Esophagus squamous epithelium (tissue), 5 donors: ENCODE data around the gene ITPRIPL2. TPM values are rescaled to one million over a fixed set of nuclear protein-coding genes. Genes with fewer than 3 reads are reported as not detected.

Source experiments
- DNase-seq: peaks from one replicate; lab custom pipeline; 2025; lab: John Stamatoyannopoulos, UW
- H3K27ac ChIP-seq, 4 donors: fragments of 200-600 bp; sonication (generic); one replicate each; pipeline ENCODE4 v1.5.1; 2016 to 2019; ENCODE audit warnings: mild to moderate bottlenecking in 1 of 4
- H3K27me3 ChIP-seq, 4 donors: fragments of 200-600 bp; sonication (generic); 1 replicate in 3 of 4; 2 replicates in 1 of 4; pipeline versions ENCODE4 v1.5.1 to v1.6.0; 2017 to 2021; ENCODE audit warnings: antibody characterized with exemption in 1 of 4
- H3K36me3 ChIP-seq, 3 donors: fragments of 200-600 bp; sonication (generic); one replicate each; pipeline ENCODE4 v1.5.1; 2016 to 2019
- H3K4me1 ChIP-seq, 3 donors: fragments of 200-600 bp; sonication (generic); one replicate each; pipeline ENCODE4 v1.5.1; 2017 to 2019
- H3K4me3 ChIP-seq, 4 donors: fragments of 200-600 bp; sonication (generic); 1 replicate in 3 of 4; 2 replicates in 1 of 4; pipeline ENCODE4 v1.5.1; 2016 to 2019; ENCODE audit warnings: mild to moderate bottlenecking in 2 of 4, moderate library complexity in 1 of 4
- H3K9me3 ChIP-seq, 3 donors: fragments of 200-600 bp; sonication (generic); one replicate each; pipeline ENCODE4 v1.5.1; 2016 to 2019
- CTCF ChIP-seq, 6 experiments: fragments of 450-650 bp in 4 of 6; fragments of 200-600 bp in 2 of 6; sonication (generic) in 2 of 6; IDR thresholded peaks; one replicate each; pipeline ENCODE4 v1.5.1; 2016 to 2019; ENCODE audit warnings: antibody characterized with exemption in 6 of 6, mild to moderate bottlenecking in 4 of 6, moderate library complexity in 4 of 6
- POLR2A ChIP-seq, 4 donors: fragments of 450-650 bp; IDR thresholded peaks; one replicate each; pipeline ENCODE4 v1.6.1; 2017; ENCODE audit warnings: antibody characterized with exemption in 4 of 4, mild to moderate bottlenecking in 4 of 4, moderate library complexity in 3 of 4
- WGBS, 2 donors: methylation state at CpG; one replicate each; pipeline ENCODE4 v1.1.5; 2018; 5-methylcytosine and 5-hydroxymethylcytosine counted together
- intact Hi-C: fragments of 100-400 bp; cut with DNase I; formaldehyde crosslinking; loops from one replicate; pipeline ENCODE4 v1.15.0; 2022
- total RNA-seq, 4 donors: library from RNA; depleted of rRNA; stranded (reverse); fragments of >200 nt; gene quantifications; one replicate each; pipeline ENCODE4 v1.1.0, GENCODE V29; 2016
- donor health status: DM: yes; HTN: yes; CAD: no.

The ITPRIPL2 gene
- total RNA-seq, 4 donors from 2014 or later, result 18.3 to 78.6 (median 42.4) TPM

GRCh38 chr16:19119564-19119963 is 5.8 kb downstream of the ITPRIPL2 start:
- H3K27me3 ChIP-seq, result no peaks in the 10 kb centered on the region
- no peaks in the 10 kb centered on the region for H3K9me3 ChIP-seq
- TF ChIP-seq POLR2A (IDR thresholded peaks at IDR 0.05), result no peak
- TF ChIP-seq CTCF (IDR thresholded peaks at IDR 0.05), result no peak
- H3K27ac ChIP-seq, result peak overlapping the region; percentile 78 to 99 (median 88)
- intact Hi-C loops, result no loop called here
- peak overlapping the region in 3 of 4 donors; percentile 37 to 82 (median 54) for H3K4me3 ChIP-seq
- no peak for DNase-seq
- WGBS, 2 donors, result 21 to 29% methylated on average over 5 of the region's 5 CpGs
- H3K4me1 ChIP-seq, result peaks cover 63 to 100% (median 85%) of the 10 kb centered on the region in 3 donors
- peaks cover 0 to 14% (median 0%) of the 10 kb centered on the region in 3 donors for H3K36me3 ChIP-seq

- Histone ChIP-seq H3K27me3 (no peaks in the 10 kb centered on the region), H3K4me3 (no peak overlapping the region), H3K9me3 (peaks cover 0 to 5% (median 0%) of the 10 kb centered on the region in 3 donors), H3K36me3 (peaks cover 0 to 7% (median 0%) of the 10 kb centered on the region in 3 donors), H3K27ac (peak overlapping the region; percentile 28 to 99 (median 68)), H3K4me1 (peaks cover 27 to 68% (median 45%) of the 10 kb centered on the region in 3 donors)
- intact Hi-C loops, result no loop called here
- no peak for DNase-seq
- TF ChIP-seq POLR2A (IDR thresholded peaks at IDR 0.05), result no peak
- TF ChIP-seq CTCF (IDR thresholded peaks at IDR 0.05), result no peak
- WGBS, 2 donors, result 37 to 81% methylated on average over 4 to 5 of the region's 6 CpGs
Measured at GRCh38 chr16:19123535-19124178, 9.9 kb downstream of the ITPRIPL2 start.

- no peak for DNase-seq
- H3K27me3 ChIP-seq, result no peaks in the 10 kb centered on the region
- H3K4me1 ChIP-seq, result peaks cover 16 to 67% (median 40%) of the 10 kb centered on the region in 3 donors
- no peak overlapping the region for H3K27ac ChIP-seq
- peaks cover 0 to 5% (median 0%) of the 10 kb centered on the region in 3 donors for H3K9me3 ChIP-seq
- no peaks in the 10 kb centered on the region for H3K36me3 ChIP-seq
- intact Hi-C loops, result no loop called here
- H3K4me3 ChIP-seq, result no peak overlapping the region
- no peak for TF ChIP-seq POLR2A (IDR thresholded peaks at IDR 0.05)
- TF ChIP-seq CTCF (IDR thresholded peaks at IDR 0.05), result no peak
Measured at GRCh38 chr16:19126300-19126699, 12.5 kb downstream of the ITPRIPL2 start.

GRCh38 chr16:19127205-19127604 is 13.4 kb downstream of the ITPRIPL2 start:
- no peak for TF ChIP-seq CTCF (IDR thresholded peaks at IDR 0.05)
- no peak for TF ChIP-seq POLR2A (IDR thresholded peaks at IDR 0.05)
- WGBS, 2 donors, result 72 to 77% methylated on average over 2 to 3 of the region's 3 CpGs

GRCh38 chr16:19127674-19128131 is 13.9 kb downstream of the ITPRIPL2 start:
- Histone ChIP-seq H3K4me3 (no peak overlapping the region), H3K27me3 (no peaks in the 10 kb centered on the region), H3K9me3 (peaks cover 0 to 5% (median 0%) of the 10 kb centered on the region in 3 donors), H3K36me3 (no peaks in the 10 kb centered on the region), H3K27ac (no peak overlapping the region), H3K4me1 (peaks cover 21 to 67% (median 43%) of the 10 kb centered on the region in 3 donors)
- TF ChIP-seq POLR2A (IDR thresholded peaks at IDR 0.05) (no peak), CTCF (IDR thresholded peaks at IDR 0.05) (no peak)
- intact Hi-C loops, result no loop called here
- DNase-seq, result no peak
- WGBS, 2 donors, result 49 to 77% methylated on average over 3 of the region's 3 CpGs

More at GRCh38 chr16:19127205-19127604, 13.4 kb downstream of the ITPRIPL2 start:
- Histone ChIP-seq H3K27ac (no peak overlapping the region), H3K9me3 (peaks cover 0 to 5% (median 0%) of the 10 kb centered on the region in 3 donors), H3K36me3 (no peaks in the 10 kb centered on the region), H3K27me3 (no peaks in the 10 kb centered on the region), H3K4me3 (no peak overlapping the region), H3K4me1 (peaks cover 16 to 67% (median 43%) of the 10 kb centered on the region in 3 donors)
- intact Hi-C loops, result no loop called here
- DNase-seq, result no peak
